ENCODE measurements around the gene PACRG. TPM values are rescaled to one million over a fixed set of nuclear protein-coding genes. Genes with fewer than 3 reads are reported as not detected.

PACRG gene
- total RNA-seq, 2 donors from 2014 or later = 0.70 to 1.3 TPM

DNA sequence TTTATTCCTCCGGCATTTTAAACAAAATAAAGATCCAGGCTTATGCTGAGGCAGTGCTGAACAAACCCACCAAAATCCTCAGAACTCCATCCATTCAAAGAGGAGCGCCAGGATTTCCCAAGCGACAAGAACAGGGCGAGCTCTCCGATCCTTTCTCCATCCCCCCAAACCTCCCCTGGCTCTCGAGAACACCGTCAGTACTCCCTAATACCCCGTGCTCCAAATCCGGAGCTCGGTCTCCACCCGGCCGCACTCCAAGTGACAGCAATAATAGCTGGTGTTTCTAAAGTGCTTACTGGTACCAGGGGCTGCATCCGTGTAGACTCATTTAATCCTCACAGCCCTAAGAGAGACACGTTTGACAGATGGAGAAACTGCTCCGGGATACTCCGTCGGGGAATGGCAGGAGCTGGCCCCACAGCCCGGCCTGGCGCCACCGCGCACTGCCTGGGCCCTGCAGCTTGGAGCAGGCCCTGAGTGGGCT lies 409.7 kb downstream of the PACRG start:
- DNase-seq = no peak
- intact Hi-C loops (cut with DNase I, micrococcal nuclease) = no loop called here
- no peak for ATAC-seq

DNA sequence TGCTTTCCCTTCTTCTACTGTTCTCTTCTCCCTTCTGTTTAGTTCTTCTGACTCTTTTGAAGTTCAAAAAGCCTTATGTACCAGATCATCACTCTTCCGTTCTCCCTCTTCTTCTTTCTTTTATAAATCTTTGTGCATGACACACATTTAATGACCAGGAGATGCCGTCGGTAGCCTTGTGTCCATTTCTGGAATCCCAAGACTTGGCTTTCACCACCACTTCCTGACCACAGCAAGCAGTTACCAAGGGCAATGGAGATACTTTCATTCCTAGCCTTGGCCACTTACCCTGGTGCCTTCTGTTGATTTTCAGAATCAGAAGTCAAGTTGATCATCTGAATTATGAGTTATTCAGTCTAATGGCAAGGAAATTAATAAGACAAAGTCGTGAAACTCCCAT lies 418.3 kb downstream of the PACRG start:
- no peak for DNase-seq
- no peak for ATAC-seq
- intact Hi-C loops (cut with DNase I, micrococcal nuclease) = no loop called here

DNA sequence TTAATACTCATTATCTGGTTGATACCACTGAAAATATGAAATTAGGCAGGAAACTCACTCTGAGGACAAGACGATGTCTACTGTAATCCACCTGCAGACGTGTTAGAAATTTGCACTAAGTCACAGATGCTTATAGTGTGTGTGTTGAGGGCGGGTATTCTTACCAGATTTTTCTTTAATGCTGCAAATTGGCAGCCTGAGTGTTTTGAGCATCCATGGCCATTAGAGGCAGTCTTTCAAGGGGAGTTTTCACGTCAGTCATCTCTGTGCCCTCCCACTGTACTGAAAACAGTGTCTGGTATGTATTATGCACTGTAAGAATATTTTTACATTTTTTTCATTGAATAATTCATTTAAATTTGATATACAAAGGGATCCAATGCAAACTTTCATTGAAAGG lies 420.2 kb downstream of the PACRG start:
- DNase-seq = no peak
- intact Hi-C loops (cut with DNase I, micrococcal nuclease) = no loop called here
- ATAC-seq = no peak

DNA sequence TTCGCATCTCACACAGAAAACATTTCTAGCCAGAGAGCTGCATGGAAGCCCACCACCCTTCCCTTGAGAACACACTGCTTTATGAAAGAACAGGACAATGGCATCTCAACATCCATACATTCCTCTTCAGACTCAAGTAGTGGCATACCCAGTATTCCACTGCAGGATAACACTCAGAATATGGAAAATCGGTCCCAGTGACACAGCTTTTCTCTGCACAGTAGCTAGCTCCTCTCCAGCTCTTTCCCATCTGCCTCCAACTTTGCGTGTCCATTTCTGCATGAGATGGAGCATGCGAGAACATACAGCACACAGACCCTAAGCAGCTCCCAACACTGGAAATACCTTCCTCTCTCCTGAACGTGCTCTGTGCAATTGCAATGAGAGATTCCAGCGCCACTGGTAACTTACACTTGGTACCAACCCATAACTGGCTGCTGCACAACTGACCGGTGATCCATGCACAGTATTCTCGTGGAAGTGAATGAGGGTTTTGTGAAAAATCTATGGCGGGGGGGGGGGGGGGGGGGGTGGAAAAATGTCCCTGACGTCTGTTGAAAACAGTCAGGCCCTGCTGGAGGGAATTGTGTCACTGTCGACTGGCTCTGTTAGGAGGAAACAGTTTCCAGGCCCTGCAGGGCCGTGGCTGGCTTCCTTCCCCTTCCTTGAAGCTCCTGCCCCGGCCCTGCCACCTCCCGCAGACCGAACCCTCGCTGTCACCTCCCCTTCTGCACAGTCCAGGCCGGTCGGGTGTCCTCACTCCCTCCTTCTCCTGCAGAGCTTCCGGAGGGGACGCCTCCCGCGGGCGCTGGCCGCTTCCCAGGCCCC lies 420.9 kb downstream of the PACRG start:
- intact Hi-C loops (cut with DNase I, micrococcal nuclease) = no loop called here
- no peak for DNase-seq
- ATAC-seq = no peak

DNA sequence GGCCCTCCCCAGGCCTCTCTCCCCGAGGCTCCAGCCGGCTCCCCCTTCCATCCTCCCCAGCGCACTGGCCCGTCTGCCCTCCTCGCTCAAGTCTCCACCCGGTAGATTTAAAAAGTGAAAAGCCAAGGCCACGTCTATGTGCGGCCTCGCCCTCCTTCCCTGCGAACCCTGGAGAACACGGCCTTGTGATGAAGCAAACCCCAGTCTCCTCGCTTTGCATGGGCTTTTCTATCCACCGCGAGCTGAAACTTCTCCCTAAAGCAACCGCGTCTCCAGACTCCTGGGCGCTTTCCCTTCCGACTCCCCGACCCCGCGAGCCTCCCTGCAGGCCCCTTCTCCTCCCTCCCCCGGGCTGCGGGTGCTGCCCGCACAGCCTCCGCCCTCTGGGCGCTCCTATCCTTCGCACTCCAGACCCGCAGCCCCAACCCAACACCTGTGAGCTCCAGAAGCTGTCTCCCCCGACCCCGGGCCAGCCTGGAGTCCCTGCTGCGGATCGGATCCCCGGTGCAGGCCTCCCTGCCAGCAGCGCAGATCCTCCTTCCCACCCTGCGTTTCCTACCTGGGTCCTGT lies 421.6 kb downstream of the PACRG start:
- intact Hi-C loops (cut with DNase I, micrococcal nuclease) = no loop called here
- DNase-seq = no peak
- no peak for ATAC-seq

DNA sequence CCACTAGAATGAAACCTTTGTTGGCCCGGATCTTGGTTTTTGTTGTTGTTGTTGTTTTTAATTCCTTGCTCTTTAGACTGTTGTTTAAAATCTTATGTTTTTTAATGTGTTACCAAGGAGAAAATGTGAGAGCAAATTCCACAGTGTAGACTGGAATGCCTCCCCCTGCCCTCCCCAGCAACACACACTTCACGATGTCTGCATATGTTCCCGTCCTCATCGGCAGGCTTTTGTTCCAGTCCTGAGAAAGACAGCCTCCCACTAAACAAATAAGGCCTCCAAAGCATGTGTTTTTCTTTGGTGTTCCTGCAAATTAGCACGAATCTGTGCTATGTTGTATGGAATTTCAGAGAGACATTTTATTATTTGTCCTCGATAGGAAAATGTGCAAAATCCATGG lies 423.4 kb downstream of the PACRG start:
- no peak for DNase-seq
- ATAC-seq = no peak
- intact Hi-C loops (cut with DNase I, micrococcal nuclease) = no loop called here

DNA sequence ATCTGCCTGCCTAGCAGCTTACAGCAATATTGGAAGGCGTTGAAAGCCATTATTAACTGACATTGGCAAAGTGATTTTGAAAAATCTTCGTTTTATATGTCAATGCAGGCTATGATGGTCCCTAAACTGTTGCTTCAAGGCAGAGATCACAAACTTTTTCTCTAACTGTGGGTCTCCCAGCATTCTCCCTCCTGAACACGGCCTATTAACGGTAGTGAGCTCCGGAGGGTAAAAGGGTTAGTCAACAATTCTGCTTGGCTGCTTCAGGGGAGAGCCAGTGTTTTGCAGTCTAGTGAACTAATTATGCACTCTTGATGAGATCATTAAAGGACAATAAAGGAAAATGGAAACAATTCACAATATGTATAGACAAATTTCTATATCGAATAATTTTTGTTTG lies 424.9 kb downstream of the PACRG start:
- no peak for ATAC-seq
- intact Hi-C loops (cut with DNase I, micrococcal nuclease) = no loop called here
- DNase-seq = no peak

DNA sequence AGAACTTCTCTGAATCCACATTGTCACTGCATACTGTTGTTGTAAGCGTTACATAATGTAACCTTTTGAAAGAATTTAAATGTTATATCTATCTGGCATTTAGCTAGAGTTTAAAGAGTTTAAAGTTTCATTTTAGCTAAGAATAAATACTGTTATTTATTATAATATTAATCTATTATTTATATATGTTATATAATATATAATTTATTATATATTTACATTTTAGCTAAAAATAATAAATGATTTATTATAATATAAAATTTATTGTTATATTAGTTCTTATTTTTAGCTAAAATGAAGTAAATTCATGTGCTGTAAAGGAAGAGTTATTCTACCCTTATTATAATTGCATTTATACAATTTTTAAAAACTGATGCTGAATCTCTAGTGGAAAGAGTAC lies 431.3 kb downstream of the PACRG start:
- DNase-seq (no peak), ATAC-seq (no peak)
- intact Hi-C loops (cut with DNase I, micrococcal nuclease) = no loop called here

DNA sequence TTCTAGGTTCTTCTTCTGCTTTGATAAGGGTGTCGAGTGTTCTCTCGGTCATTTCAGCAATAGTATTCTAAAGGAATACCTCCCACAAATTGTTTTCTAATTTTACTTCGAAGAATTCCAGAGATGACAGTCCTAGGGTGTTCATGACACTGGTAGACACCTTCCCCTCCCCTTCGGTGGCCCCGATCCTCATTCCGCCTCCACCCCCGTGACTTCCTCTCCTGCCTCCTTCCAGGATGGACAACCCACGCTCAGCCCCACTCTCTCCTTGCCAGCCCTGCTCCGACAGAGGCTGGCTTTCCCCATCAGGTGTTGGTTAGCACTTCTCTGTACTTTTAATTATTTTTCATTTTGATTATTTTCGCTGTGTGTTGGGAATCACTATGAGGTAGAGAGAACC lies 431.9 kb downstream of the PACRG start:
- DNase-seq (no peak), ATAC-seq (no peak)
- intact Hi-C loops (cut with DNase I, micrococcal nuclease) = no loop called here

DNA sequence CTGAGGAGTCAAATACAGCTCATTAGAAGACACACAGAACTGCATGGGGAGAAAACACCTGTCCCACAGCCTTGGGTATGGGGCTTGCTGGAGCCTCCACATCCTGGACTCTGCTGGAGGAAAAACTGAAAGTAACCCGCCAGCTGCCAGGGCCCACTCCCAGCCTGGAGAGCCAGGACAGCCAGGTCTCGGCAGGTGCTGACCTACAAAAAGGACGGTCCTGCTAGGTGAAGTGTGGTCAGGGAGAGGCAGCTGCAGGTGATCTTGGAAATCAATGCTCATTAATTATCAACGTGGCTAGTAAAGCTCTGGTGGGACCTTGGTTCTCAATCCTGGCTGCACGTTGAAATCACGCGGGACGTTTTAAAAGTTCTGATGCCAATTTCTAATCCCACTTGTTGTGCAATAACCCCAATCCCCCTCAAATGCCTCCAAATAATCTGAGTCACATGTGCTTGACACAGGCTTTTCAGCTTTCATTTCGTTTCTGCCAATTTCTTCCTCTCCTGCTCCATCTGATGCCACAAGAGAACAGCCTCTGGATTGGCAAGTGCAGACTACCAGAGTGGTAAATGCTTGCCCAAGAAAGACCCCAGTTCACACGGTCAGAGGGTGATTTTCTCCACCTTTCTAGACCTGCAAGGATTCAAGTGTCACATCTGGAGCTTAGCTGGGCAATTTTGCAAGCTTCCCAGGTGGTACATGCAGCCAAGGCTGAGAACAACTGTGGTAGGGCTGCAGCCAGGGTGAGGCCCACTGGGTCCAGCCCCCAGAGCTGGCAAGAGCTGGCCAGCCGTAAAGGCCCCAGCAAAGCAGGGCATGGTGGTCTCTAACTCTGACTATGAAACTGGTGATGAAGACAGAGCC lies 434.5 kb downstream of the PACRG start:
- ATAC-seq = no peak
- intact Hi-C loops (cut with DNase I, micrococcal nuclease) = no loop called here
- no peak for DNase-seq

DNA sequence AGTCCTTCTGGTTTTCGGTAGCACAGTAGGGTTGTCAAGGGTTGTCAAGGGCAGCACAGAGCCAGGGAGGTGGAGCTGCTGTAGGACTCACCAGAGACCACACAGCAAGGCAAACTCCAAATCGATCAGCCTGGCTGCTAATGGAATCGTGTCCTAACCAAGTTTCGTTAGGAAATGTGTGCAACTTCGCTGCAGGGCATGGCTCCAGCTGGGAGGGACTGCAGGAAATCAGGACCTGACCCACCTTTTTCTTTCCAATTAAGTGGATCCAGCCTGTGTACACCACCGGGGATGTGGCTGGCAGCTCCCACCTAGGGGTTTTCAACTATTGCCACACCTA lies 435.1 kb downstream of the PACRG start:
- intact Hi-C loops (cut with DNase I, micrococcal nuclease) = no loop called here
- DNase-seq (no peak), ATAC-seq (no peak)

DNA sequence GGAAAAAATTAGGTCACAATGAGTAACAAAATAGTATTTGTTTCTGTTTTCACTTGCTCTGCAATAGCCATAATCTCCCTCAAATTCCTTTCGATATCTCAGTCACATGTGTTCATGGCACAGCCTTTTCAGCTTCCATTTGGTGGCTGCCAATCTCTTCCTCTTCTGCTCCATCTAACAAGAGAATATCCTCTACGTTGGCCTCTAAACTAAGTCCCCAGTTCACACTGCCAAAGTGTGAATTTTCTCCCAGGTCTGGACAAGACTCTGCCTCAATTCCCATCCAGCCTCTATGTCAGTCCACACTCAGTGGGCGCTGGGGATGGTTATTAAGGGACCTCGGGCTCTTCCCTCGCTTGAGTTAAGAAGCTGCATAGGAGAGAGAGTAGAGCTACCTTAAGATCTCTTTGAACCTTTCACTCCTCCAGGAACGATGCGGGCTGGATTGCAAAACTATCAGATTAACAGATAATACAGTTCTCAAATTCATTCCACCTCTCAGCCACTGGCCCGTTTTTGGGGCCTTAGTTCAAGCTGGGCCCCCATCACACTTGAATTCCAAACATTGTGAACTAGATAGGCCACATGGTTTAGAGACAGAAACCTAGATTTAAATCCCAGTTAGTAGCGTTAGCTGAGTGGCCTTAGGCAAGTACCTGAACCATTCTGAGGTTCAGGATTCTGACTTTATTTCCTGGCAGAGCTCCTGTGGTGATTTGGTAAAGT lies 436.6 kb downstream of the PACRG start:
- no peak for ATAC-seq
- intact Hi-C loops (cut with DNase I, micrococcal nuclease) = no loop called here
- no peak for DNase-seq

DNA sequence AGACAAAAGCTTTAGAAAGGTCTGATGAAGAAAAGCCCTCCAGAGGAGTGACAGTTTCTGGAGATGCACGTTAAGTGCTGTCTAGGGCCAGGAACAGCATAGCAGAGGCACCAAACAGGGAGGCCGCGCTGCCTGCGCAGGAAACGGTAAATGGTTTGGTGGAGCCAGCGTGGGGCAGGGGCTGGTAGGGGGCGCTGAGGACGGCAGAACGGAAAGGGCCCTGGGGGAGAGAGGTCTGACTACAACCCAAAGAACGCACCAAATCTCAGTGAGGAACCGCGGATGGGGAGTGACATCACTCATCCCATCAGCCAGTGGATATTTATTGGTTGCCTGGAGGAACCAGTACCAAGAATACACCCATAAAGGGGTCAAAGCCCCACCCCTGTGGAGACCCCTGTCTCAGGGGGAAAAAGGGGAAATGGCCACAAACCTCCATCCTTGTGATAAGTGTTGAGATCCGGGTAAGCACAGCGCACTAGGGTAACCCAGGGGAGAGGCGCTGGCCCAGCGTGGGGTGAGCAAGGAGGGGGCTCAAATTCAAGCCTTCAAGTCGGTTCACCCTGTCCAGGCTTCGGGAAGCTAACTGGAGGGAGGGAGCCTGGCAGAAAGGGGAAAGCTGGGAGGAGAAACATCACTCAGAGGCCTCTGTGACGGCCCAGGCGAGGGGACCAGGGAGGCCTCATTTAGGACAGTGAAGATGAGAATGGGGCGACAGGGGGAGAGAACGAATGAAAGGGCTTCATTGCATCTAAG lies 437.6 kb downstream of the PACRG start:
- DNase-seq = no peak
- intact Hi-C loops (cut with DNase I, micrococcal nuclease) = no loop called here
- ATAC-seq = no peak

DNA sequence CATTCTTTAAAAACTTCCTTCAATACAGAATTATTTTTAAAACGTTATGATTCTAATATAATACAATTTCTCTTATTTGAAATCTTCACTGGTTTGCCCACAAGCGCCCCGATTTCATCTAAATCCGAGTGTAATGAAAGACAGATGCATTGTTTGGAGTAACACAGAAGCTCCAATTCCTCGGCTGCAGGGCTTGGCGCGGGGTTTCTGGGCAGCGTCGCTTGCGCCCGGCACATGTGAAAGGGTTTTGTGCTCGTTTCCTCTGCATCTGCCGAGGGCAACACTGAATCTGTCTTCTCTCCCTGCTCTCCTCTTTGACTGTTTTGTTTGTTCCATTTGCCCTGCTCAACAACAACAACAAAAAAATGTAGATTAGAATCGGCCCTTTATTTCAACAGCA lies 438.1 kb downstream of the PACRG start:
- DNase-seq = no peak
- ATAC-seq = no peak
- intact Hi-C loops (cut with DNase I, micrococcal nuclease) = no loop called here

DNA sequence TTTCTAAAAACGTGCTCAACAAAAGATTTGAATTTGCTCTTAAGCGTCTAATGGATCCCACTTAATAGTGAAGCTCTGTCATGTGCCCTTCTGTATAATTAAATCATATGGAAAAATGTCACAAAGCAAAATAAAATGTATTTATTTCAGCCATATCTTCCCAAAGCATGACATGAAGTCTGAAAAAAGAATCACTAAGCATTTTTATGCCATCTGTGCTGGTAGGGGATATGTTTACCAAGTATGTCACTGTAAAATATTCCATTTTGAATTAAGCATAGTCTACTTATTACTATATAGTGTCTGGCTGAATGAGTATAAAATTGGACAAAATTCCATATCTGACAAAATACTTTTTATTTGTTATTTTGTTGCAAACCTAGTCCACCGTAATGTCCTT lies 438.7 kb downstream of the PACRG start:
- no peak for ATAC-seq
- DNase-seq = no peak
- intact Hi-C loops (cut with DNase I, micrococcal nuclease) = no loop called here

DNA sequence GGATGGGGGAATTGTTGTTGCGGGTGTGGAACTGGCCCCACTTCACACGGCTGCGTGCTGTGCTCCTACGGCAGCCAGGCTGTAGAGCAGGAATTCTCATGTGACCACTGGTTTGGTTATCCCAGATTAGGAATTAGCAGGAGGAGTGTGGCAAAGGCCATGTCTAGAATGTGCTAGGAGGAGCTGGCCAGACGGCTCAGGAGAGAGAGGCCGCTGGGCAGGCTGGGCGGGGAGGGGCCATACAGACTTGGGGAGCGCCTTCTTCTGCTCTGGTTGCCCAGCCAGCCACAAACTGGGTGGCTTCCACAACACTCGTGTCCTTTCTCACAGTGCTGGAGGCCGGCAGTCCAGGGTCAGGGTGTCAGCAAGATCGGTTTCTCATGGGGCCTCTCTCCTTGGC lies 441.7 kb downstream of the PACRG start:
- DNase-seq (no peak), ATAC-seq (no peak)
- intact Hi-C loops (cut with DNase I, micrococcal nuclease) = no loop called here

DNA sequence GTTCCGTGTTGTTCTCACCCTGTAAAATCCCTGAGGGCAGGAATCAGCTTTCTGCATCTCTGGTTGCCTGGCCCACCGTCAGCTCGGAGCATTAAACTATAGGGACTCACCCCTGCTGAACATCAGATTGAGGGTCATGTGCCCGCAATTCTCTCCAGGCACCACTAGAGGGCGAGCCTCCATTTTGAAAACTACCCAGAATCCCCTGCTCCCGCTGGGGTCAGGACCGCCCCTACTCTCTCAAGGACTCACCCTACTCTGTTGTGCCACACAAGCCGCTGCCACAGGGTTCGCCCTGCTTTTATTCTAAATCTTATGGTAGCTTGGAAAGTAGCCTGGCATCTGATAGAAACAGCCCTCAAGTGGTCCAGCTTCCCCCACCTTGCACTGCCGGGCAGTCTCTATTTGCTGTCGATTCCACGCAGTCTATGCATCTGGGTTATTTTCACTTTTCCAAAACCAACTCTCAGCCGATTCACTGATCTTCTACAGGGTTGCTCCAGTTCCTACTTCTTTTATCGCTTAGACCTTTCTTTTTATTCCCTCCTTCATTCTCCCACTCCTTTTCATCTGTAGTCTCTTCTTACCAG lies 442.6 kb downstream of the PACRG start:
- intact Hi-C loops (cut with DNase I, micrococcal nuclease) = no loop called here
- no peak for DNase-seq
- ATAC-seq = no peak

DNA sequence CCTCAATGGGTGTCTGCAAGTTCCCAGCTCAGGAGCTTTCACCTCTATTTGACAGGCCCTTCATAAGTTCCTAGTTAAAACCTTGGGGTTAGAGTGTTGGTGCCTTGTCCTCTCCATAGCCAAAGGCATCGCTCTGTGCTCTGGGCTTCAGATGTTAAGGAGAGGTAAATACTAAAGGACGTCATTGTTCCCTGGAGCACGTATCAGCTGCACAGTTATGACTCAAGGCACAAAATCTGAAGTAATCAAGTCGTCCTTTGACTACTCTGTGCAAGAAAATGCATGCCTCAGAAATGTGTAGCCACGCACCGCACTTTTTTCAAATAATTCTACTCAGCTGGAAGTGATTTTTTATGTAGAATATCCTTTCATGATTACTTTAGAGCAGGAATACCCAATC lies 446.0 kb downstream of the PACRG start:
- no peak for ATAC-seq
- intact Hi-C loops (cut with DNase I, micrococcal nuclease) = no loop called here
- no peak for DNase-seq
